Liver (tissue), 9 donors: ENCODE measurements around the gene MIEF1. TPM values are rescaled to one million over a fixed set of nuclear protein-coding genes. Genes with fewer than 3 reads are reported as not detected.

Source experiments
- DNase-seq: peaks from one replicate; pipeline ENCODE4 v3.0.0-alpha.2; 2017; ENCODE audit warnings: low spot score
- H3K27ac ChIP-seq, 2 donors: one replicate each; pipeline ENCODE4 v1.7.0; 2013; ENCODE audit warnings: inconsistent platforms in 2 of 2, low read length in 2 of 2, control low read depth in 1 of 2, low read depth in 1 of 2, mild to moderate bottlenecking in 1 of 2
- H3K27me3 ChIP-seq, 4 donors: one replicate each; pipeline versions ENCODE4 v1.6.1 to v1.7.0; 2013; ENCODE audit warnings: low read length in 3 of 4, inconsistent platforms in 1 of 4, mild to moderate bottlenecking in 1 of 4, moderate library complexity in 1 of 4; ENCODE audit not compliant: control insufficient read depth in 4 of 4, insufficient read depth in 4 of 4
- H3K36me3 ChIP-seq, 4 donors: one replicate each; pipeline versions ENCODE4 v1.6.1 to v1.7.0; 2013; ENCODE audit warnings: low read length in 3 of 4, mild to moderate bottlenecking in 3 of 4, low read depth in 1 of 4, moderate library complexity in 1 of 4; ENCODE audit not compliant: control insufficient read depth in 4 of 4, insufficient read depth in 3 of 4
- H3K4me1 ChIP-seq, 4 donors: one replicate each; pipeline versions ENCODE4 v1.6.1 to v1.7.0; 2013; ENCODE audit warnings: low read length in 3 of 4, mild to moderate bottlenecking in 3 of 4, moderate library complexity in 1 of 4; ENCODE audit not compliant: control insufficient read depth in 4 of 4, insufficient read depth in 4 of 4
- H3K4me3 ChIP-seq, 3 donors: one replicate each; pipeline versions ENCODE4 v1.6.1 to v1.7.0; 2013; ENCODE audit warnings: low read length in 3 of 3, control low read depth in 1 of 3, low read depth in 1 of 3, mild to moderate bottlenecking in 1 of 3
- H3K9ac ChIP-seq, 2 donors: one replicate each; pipeline ENCODE4 v1.7.0; 2013; ENCODE audit warnings: low read length in 2 of 2, mild to moderate bottlenecking in 2 of 2, moderate library complexity in 2 of 2, control low read depth in 1 of 2, low read depth in 1 of 2
- H3K9me3 ChIP-seq, 4 donors: one replicate each; pipeline versions ENCODE4 v1.6.1 to v1.7.0; 2013; ENCODE audit warnings: low read length in 3 of 4; ENCODE audit not compliant: control insufficient read depth in 4 of 4
- EGR1 ChIP-seq, 2 donors: IDR thresholded peaks; 2 replicates each; pipeline ENCODE4 v1.6.1; 2016 to 2018; ENCODE audit warnings: antibody characterized with exemption in 2 of 2, low read depth in 2 of 2
- FOXA1 ChIP-seq: IDR thresholded peaks from 2 replicates; pipeline ENCODE4 v1.6.1; 2016; ENCODE audit warnings: antibody characterized with exemption
- FOXA2 ChIP-seq: IDR thresholded peaks from 2 replicates; pipeline ENCODE4 v1.6.1; 2016; ENCODE audit warnings: antibody characterized with exemption
- GABPA ChIP-seq, 2 donors: IDR thresholded peaks in 1 of 2; conservative IDR thresholded peaks in 1 of 2; 2 replicates each; pipeline ENCODE4 v1.6.1; 2016; ENCODE audit warnings: antibody characterized with exemption in 2 of 2, mild to moderate bottlenecking in 1 of 2, moderate library complexity in 1 of 2
- HNF4A ChIP-seq, 2 donors: conservative IDR thresholded peaks; 2 replicates each; pipeline ENCODE4 v1.6.1; 2016; ENCODE audit warnings: antibody characterized with exemption in 2 of 2, mild to moderate bottlenecking in 2 of 2
- HNF4G ChIP-seq: IDR thresholded peaks from 2 replicates; pipeline ENCODE4 v1.6.1; 2016; ENCODE audit warnings: antibody characterized with exemption
- JUND ChIP-seq, 2 donors: IDR thresholded peaks; 2 replicates each; pipeline ENCODE4 v1.6.1; 2016; ENCODE audit warnings: antibody characterized with exemption in 2 of 2
- NR2F2 ChIP-seq: IDR thresholded peaks from 2 replicates; pipeline ENCODE4 v1.6.1; 2016; ENCODE audit warnings: antibody characterized with exemption
- RAD21 ChIP-seq, 2 donors: IDR thresholded peaks; 2 replicates each; pipeline ENCODE4 v1.6.1; 2016; ENCODE audit warnings: antibody characterized with exemption in 2 of 2, mild to moderate bottlenecking in 2 of 2
- RXRA ChIP-seq, 2 donors: IDR thresholded peaks; 2 replicates each; pipeline ENCODE4 v1.6.1; 2017 to 2018; ENCODE audit warnings: antibody characterized with exemption in 2 of 2, mild to moderate bottlenecking in 1 of 2
- SP1 ChIP-seq: IDR thresholded peaks from 2 replicates; pipeline ENCODE4 v1.6.1; 2018; ENCODE audit warnings: antibody characterized with exemption, mild to moderate bottlenecking
- TAF1 ChIP-seq: conservative IDR thresholded peaks from 2 replicates; pipeline ENCODE4 v1.6.1; 2016; ENCODE audit warnings: antibody characterized with exemption, mild to moderate bottlenecking
- YY1 ChIP-seq: IDR thresholded peaks from 2 replicates; pipeline ENCODE4 v1.6.1; 2016; ENCODE audit warnings: antibody characterized with exemption, mild to moderate bottlenecking
- WGBS: extraction: QIAGEN DNeasy Blood & Tissue Kit; methylation state at CpG from one replicate; pipeline ENCODE4 v1.1.7; 2013; 5-methylcytosine and 5-hydroxymethylcytosine counted together
- polyA plus RNA-seq, 2 donors: library from polyadenylated mRNA; stranded (reverse) in 1 of 2; unstranded in 1 of 2; fragments of 200-250 nt in 1 of 2; fragments of >200 nt in 1 of 2; fragmentation: Nextera tagmentation in 1 of 2; extraction: Ambion mirVana in 1 of 2; gene quantifications; one replicate each; pipeline versions ENCODE4 v1.2.1 to v1.2.3, GENCODE V29; 2013 to 2015
- total RNA-seq, 2 donors: library from RNA; depleted of rRNA; stranded (reverse); fragments of >200 nt; gene quantifications; one replicate each; pipeline ENCODE4 v1.2.3, GENCODE V29; 2014
- TF ChIP-seq, protein P1 (sequence below): IDR thresholded peaks from 2 replicates; pipeline ENCODE4 v1.6.1; 2016; ENCODE audit warnings: antibody characterized with exemption
- TF ChIP-seq, protein P2 (sequence below): IDR thresholded peaks from 2 replicates; pipeline ENCODE4 v1.6.1; 2016; ENCODE audit warnings: antibody characterized with exemption, mild to moderate bottlenecking
- TF ChIP-seq, protein P3 (sequence below): IDR thresholded peaks from 2 replicates; pipeline ENCODE4 v1.6.1; 2016; ENCODE audit warnings: antibody characterized with exemption
- TF ChIP-seq, protein P4 (sequence below): IDR thresholded peaks from 2 replicates; pipeline ENCODE4 v1.6.1; 2016; ENCODE audit warnings: antibody characterized with exemption
- TF ChIP-seq, protein P5 (sequence below): fragments of 150-350 bp; IDR thresholded peaks from 2 replicates; pipeline ENCODE4 v1.5.1; 2017; ENCODE audit warnings: improper control_type of control experiment, low read depth, low read length; ENCODE audit not compliant: missing input control
- donor health status: healthy.
- donor health status: healthy.
- donor health status: healthy.
- donor health status: healthy.
- donor health status: healthy.

The MIEF1 gene
- total and polyA plus RNA-seq, 4 donors, result 12.9 to 31.1 (median 20.7) TPM

DNA sequence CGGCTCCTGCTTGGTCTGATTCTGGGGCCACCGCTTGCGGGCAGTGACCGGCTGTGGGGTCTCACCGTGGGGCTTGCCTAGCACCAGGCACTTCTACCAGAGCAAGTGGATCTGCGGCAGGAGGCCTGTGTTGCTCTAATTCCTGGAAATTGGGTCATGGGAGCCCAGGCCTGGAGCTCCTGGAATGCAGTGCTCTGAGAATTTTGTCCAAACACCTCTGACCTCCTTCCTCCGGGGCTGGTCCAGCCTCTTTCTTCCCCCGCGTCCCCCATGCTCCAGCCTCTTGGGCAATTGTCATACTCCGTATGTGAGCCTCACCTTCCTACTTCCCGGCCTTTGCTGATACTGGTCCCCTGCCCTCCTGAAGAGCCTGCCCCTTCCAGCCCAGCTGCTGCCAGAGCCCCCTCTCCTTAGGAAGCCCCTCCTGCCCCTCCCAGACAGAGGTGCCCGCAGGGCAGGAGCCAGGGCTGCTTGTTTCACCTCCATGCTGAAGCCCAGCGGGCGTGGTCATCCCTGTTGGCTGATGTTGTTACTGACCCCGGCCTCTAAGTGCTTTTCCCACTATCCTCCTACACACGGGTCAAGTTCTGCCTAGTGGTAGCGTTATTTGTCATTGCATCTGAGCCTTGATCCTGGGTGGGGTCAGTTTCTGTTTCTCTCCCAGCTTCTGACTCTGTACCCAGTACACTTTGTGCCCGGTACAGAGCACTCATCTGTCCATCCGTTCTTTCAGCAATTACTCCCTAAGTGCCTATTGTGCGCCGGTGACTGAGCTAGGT, 35.7 kb upstream of the MIEF1 start:
- H3K4me1 ChIP-seq, result peaks cover 0 to 14% (median 5%) of the 10 kb centered on the region in 4 donors
- H3K36me3 ChIP-seq, result no peaks in the 10 kb centered on the region
- 82% methylated on average over 21 of the region's 21 CpGs for WGBS
- no peak overlapping the region for H3K27ac ChIP-seq
- no peaks in the 10 kb centered on the region for H3K9me3 ChIP-seq
- no peak for DNase-seq
- H3K9ac ChIP-seq, result no peak overlapping the region
- no peaks in the 10 kb centered on the region for H3K27me3 ChIP-seq
- TF ChIP-seq RAD21 (IDR thresholded peaks at IDR 0.05) (no peak), GABPA (IDR thresholded peaks at IDR 0.05 in 1 of 2, conservative IDR thresholded peaks at IDR 0.05 in 1 of 2) (no peak), RXRA (IDR thresholded peaks at IDR 0.05) (no peak), HNF4A (conservative IDR thresholded peaks at IDR 0.05) (no peak), JUND (IDR thresholded peaks at IDR 0.05) (no peak), TAF1 (no peak), FOXA1 (no peak), NR2F2 (no peak), YY1 (no peak), SP1 (no peak)
- TF ChIP-seq, protein P1, sequence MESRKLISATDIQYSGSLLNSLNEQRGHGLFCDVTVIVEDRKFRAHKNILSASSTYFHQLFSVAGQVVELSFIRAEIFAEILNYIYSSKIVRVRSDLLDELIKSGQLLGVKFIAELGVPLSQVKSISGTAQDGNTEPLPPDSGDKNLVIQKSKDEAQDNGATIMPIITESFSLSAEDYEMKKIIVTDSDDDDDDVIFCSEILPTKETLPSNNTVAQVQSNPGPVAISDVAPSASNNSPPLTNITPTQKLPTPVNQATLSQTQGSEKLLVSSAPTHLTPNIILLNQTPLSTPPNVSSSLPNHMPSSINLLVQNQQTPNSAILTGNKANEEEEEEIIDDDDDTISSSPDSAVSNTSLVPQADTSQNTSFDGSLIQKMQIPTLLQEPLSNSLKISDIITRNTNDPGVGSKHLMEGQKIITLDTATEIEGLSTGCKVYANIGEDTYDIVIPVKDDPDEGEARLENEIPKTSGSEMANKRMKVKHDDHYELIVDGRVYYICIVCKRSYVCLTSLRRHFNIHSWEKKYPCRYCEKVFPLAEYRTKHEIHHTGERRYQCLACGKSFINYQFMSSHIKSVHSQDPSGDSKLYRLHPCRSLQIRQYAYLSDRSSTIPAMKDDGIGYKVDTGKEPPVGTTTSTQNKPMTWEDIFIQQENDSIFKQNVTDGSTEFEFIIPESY, result no peak
- TF ChIP-seq, protein P2, sequence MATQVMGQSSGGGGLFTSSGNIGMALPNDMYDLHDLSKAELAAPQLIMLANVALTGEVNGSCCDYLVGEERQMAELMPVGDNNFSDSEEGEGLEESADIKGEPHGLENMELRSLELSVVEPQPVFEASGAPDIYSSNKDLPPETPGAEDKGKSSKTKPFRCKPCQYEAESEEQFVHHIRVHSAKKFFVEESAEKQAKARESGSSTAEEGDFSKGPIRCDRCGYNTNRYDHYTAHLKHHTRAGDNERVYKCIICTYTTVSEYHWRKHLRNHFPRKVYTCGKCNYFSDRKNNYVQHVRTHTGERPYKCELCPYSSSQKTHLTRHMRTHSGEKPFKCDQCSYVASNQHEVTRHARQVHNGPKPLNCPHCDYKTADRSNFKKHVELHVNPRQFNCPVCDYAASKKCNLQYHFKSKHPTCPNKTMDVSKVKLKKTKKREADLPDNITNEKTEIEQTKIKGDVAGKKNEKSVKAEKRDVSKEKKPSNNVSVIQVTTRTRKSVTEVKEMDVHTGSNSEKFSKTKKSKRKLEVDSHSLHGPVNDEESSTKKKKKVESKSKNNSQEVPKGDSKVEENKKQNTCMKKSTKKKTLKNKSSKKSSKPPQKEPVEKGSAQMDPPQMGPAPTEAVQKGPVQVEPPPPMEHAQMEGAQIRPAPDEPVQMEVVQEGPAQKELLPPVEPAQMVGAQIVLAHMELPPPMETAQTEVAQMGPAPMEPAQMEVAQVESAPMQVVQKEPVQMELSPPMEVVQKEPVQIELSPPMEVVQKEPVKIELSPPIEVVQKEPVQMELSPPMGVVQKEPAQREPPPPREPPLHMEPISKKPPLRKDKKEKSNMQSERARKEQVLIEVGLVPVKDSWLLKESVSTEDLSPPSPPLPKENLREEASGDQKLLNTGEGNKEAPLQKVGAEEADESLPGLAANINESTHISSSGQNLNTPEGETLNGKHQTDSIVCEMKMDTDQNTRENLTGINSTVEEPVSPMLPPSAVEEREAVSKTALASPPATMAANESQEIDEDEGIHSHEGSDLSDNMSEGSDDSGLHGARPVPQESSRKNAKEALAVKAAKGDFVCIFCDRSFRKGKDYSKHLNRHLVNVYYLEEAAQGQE, result no peak
- TF ChIP-seq, protein P3, sequence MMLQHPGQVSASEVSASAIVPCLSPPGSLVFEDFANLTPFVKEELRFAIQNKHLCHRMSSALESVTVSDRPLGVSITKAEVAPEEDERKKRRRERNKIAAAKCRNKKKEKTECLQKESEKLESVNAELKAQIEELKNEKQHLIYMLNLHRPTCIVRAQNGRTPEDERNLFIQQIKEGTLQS, result no peak
- TF ChIP-seq, protein P4, sequence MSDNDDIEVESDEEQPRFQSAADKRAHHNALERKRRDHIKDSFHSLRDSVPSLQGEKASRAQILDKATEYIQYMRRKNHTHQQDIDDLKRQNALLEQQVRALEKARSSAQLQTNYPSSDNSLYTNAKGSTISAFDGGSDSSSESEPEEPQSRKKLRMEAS, result no peak
- H3K4me3 ChIP-seq, result no peak overlapping the region

DNA sequence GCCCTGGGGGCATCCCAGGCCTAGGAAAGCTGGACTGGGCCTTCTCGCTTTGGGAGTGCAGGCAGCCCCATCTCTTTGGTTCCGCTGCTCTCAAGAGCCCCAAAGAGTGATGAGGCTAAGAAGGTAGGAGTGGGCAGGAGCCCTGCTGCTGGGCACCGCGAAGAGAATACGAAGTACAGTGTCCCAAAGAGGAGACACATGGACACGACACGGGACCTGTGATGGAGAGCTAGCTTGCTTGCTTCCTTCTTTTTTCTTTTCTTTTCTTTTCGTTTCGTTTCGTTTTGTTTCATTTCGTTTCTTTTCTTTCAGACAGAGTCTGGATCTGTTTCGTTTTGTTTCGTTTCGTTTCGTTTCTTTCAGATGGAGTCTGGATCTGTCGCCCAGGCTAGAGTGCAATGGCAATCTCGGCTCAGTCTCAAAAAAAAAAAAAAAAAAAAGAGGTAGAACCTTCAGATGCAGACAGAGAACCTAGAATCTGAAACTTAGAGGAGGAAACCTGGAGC, 34.6 kb upstream of the MIEF1 start:
- Histone ChIP-seq H3K4me3 (no peak overlapping the region), H3K27me3 (no peaks in the 10 kb centered on the region), H3K4me1 (peaks cover 0 to 17% (median 9%) of the 10 kb centered on the region in 4 donors), H3K9ac (no peak overlapping the region), H3K9me3 (no peaks in the 10 kb centered on the region), H3K36me3 (no peaks in the 10 kb centered on the region), H3K27ac (no peak overlapping the region)
- TF ChIP-seq EGR1 (IDR thresholded peaks at IDR 0.05; ENCODE audit: low read depth in 2 of 2) (no peak), FOXA2 (no peak), RAD21 (IDR thresholded peaks at IDR 0.05) (no peak), HNF4G (no peak), YY1 (no peak), NR2F2 (no peak), TAF1 (no peak), FOXA1 (no peak), GABPA (IDR thresholded peaks at IDR 0.05 in 1 of 2, conservative IDR thresholded peaks at IDR 0.05 in 1 of 2) (no peak)
- TF ChIP-seq, protein P5, sequence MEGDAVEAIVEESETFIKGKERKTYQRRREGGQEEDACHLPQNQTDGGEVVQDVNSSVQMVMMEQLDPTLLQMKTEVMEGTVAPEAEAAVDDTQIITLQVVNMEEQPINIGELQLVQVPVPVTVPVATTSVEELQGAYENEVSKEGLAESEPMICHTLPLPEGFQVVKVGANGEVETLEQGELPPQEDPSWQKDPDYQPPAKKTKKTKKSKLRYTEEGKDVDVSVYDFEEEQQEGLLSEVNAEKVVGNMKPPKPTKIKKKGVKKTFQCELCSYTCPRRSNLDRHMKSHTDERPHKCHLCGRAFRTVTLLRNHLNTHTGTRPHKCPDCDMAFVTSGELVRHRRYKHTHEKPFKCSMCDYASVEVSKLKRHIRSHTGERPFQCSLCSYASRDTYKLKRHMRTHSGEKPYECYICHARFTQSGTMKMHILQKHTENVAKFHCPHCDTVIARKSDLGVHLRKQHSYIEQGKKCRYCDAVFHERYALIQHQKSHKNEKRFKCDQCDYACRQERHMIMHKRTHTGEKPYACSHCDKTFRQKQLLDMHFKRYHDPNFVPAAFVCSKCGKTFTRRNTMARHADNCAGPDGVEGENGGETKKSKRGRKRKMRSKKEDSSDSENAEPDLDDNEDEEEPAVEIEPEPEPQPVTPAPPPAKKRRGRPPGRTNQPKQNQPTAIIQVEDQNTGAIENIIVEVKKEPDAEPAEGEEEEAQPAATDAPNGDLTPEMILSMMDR, result no peak
- TF ChIP-seq, protein P3, result no peak
- TF ChIP-seq, protein P2, result no peak
- 88% methylated on average over 17 of the region's 17 CpGs for WGBS
- no peak for DNase-seq
